Ascending aorta (tissue), 2 donors: Measurements from ENCODE around the gene KRT1. TPM values are rescaled to one million over a fixed set of nuclear protein-coding genes. Genes with fewer than 3 reads are reported as not detected.

ENCODE experiments used
- DNase-seq, 2 donors: peaks; one replicate each; pipeline ENCODE4 v3.0.0-alpha.2; 2019; ENCODE audit warnings: low spot score in 2 of 2
- H3K27ac ChIP-seq, 2 donors: fragments of 200-600 bp; sonication (generic); one replicate each; pipeline ENCODE4 v1.5.1; 2016 to 2017; ENCODE audit warnings: mild to moderate bottlenecking in 1 of 2
- H3K27me3 ChIP-seq: fragments of 200-600 bp; sonication (generic); one replicate; pipeline ENCODE4 v1.5.1; 2017
- H3K36me3 ChIP-seq, 2 donors: fragments of 200-600 bp; sonication (generic); one replicate each; pipeline ENCODE4 v1.5.1; 2016
- H3K4me1 ChIP-seq, 2 donors: fragments of 200-600 bp; sonication (generic); one replicate each; pipeline ENCODE4 v1.5.1; 2016 to 2017; ENCODE audit warnings: mild to moderate bottlenecking in 1 of 2
- H3K4me3 ChIP-seq, 2 donors: fragments of 200-600 bp; sonication (generic); one replicate each; pipeline ENCODE4 v1.5.1; 2016 to 2017; ENCODE audit warnings: mild to moderate bottlenecking in 1 of 2
- H3K9me3 ChIP-seq, 2 donors: fragments of 200-600 bp; sonication (generic); one replicate each; pipeline ENCODE4 v1.5.1; 2016
- intact Hi-C: fragments of 100-400 bp; cut with DNase I; formaldehyde crosslinking; loops from one replicate; pipeline ENCODE4 v1.15.1; 2023
- total RNA-seq: library from RNA; depleted of rRNA; stranded (reverse); fragments of >200 nt; gene quantifications from one replicate; pipeline ENCODE4 v1.1.0, GENCODE V29; 2016
- TF ChIP-seq, protein P1 (sequence below), 3 experiments: fragments of 200-600 bp in 2 of 3; fragments of 450-650 bp in 1 of 3; sonication (generic) in 2 of 3; IDR thresholded peaks; one replicate each; pipeline ENCODE4 v1.5.1; 2016 to 2019; ENCODE audit warnings: antibody characterized with exemption in 3 of 3, mild to moderate bottlenecking in 1 of 3, moderate library complexity in 1 of 3

The KRT1 gene
- total RNA-seq, 1 donor from 2014 or later = not detected

DNA sequence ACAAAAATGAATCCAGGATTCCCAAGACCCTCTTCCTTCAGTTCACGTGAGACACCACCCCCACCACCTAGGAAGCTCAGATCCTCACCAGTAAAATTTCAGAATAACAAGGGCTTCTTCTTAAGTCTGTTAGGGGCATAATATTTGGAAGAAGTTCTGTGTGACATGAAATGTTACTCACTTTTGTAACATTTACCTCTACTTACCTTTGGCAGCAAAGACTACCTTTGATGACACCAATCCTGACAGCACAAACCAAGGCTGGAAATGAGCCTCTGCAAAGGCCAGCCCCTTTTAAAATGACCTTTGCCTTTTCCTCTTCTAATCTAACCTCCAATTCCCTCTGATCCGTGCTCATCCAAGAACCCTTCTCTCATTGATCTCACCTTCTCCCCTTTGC, 42.5 kb upstream of the KRT1 start:
- no peak for DNase-seq
- H3K9me3 ChIP-seq = no peaks in the 10 kb centered on the region
- no peak overlapping the region for H3K4me3 ChIP-seq
- no peak overlapping the region for H3K27ac ChIP-seq
- no peaks in the 10 kb centered on the region for H3K36me3 ChIP-seq
- TF ChIP-seq, protein P1, sequence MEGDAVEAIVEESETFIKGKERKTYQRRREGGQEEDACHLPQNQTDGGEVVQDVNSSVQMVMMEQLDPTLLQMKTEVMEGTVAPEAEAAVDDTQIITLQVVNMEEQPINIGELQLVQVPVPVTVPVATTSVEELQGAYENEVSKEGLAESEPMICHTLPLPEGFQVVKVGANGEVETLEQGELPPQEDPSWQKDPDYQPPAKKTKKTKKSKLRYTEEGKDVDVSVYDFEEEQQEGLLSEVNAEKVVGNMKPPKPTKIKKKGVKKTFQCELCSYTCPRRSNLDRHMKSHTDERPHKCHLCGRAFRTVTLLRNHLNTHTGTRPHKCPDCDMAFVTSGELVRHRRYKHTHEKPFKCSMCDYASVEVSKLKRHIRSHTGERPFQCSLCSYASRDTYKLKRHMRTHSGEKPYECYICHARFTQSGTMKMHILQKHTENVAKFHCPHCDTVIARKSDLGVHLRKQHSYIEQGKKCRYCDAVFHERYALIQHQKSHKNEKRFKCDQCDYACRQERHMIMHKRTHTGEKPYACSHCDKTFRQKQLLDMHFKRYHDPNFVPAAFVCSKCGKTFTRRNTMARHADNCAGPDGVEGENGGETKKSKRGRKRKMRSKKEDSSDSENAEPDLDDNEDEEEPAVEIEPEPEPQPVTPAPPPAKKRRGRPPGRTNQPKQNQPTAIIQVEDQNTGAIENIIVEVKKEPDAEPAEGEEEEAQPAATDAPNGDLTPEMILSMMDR (IDR thresholded peaks at IDR 0.05) = no peak
- no peaks in the 10 kb centered on the region for H3K4me1 ChIP-seq
- intact Hi-C loops = no loop called here
- no peaks in the 10 kb centered on the region for H3K27me3 ChIP-seq

DNA sequence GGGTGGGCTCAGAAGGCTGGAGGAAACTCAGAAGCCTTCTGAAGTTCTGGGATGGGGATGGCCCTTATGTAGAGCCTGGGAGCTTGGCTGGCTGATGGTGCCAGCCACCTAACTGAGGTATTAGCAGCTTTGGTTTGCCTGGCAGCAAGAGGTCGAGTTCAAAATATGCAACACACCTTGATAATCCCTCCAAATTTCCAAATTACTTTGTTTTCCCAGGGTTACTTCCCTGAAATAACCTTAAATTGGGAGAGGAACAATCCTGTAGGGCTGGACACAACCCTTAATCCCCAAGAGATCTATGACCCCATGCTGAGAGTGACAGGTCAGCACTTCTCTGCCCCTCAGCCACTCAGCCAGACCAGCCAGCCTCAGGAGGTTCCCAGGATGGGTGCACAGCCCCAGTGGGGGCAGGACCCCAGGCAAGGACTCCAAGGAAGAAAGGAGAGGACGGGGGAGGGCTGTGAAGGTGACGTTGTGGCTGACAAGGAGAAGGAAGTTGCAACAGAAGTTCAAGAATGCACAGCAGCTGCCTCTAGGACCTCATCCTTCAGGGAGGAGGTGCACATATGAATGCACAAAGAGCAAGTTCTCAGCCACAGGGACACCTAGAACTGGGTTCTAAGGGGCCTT, 41.7 kb upstream of the KRT1 start:
- TF ChIP-seq, protein P1 (IDR thresholded peaks at IDR 0.05) = no peak
- H3K36me3 ChIP-seq = no peaks in the 10 kb centered on the region
- no peak for DNase-seq
- intact Hi-C loops = no loop called here
- no peak overlapping the region for H3K4me3 ChIP-seq
- H3K9me3 ChIP-seq = no peaks in the 10 kb centered on the region
- H3K4me1 ChIP-seq = no peaks in the 10 kb centered on the region
- no peaks in the 10 kb centered on the region for H3K27me3 ChIP-seq
- H3K27ac ChIP-seq = no peak overlapping the region

DNA sequence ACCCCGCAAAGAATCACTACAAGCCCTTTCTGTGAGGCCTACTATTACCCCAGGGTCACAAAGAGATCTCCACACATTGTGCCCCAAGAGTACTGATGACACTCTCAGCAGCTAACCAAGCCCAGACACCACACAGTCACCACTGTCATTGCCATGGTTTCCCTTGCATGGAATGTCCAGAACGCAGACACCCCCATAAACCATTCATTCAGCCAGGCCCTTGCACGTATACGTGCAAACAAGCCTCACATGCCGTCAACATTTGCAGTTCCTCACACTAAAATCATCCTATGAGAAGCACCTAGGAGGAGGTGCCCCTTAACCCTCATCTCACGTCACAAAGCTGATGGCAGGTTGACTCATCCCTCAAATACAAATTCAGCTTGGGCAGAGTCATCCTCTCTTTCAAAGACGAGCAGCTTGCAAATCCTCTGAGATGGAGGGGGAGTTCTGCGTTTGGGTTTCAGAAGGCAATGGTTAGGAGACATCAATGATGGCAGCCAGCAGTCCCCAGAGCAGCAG, 40.2 kb upstream of the KRT1 start:
- DNase-seq = no peak
- Histone ChIP-seq H3K36me3 (no peaks in the 10 kb centered on the region), H3K9me3 (no peaks in the 10 kb centered on the region), H3K27ac (no peak overlapping the region), H3K4me3 (no peak overlapping the region), H3K27me3 (no peaks in the 10 kb centered on the region), H3K4me1 (no peaks in the 10 kb centered on the region)
- TF ChIP-seq, protein P1 (IDR thresholded peaks at IDR 0.05) = no peak
- intact Hi-C loops = no loop called here

DNA sequence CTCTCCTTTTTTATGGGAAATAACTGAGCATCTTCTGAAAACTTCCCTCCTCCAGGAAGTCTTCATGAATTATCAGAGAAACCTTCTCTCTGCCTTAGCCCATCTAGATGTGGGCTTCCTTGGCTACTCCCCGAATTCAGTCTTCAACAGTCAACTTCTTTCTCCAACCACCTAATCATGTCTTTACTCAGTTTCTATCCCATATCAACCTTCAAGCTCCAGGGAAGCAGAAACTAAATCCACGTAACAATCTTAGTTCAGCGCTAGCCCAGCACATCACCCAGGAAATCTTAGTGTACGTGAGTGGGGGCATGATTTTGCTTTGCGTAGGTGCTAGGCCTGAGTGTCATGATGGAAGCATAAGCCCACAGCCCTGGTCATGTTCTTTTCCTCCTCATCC, 35.9 kb upstream of the KRT1 start:
- TF ChIP-seq, protein P1 (IDR thresholded peaks at IDR 0.05) = no peak
- peaks cover 9% of the 10 kb centered on the region for H3K27me3 ChIP-seq

DNA sequence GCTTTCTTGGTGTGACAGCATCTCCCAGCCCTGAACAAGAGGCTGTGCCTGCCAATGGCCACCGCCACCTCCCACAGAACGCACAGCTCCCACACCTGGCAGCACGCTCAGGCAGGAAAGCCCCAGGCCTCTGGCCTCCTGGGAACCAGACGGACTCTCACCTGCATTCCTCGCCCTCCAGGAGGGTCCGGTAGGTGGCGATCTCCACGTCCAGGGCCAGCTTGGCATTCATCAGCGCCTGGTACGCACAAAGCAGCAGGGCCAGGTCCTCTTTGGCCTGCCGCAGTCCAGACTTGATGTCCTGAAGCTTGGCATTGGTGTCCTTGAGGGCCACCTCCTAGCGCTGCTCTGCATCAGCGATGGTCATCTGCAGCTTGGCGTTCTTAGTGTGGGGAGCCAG, 35.2 kb upstream of the KRT1 start:
- TF ChIP-seq, protein P1 (IDR thresholded peaks at IDR 0.05) = no peak

More for the DNA sequence above, 35.9 kb upstream of the KRT1 start:
- intact Hi-C loops = no loop called here
- no peak for DNase-seq
- H3K36me3 ChIP-seq = no peaks in the 10 kb centered on the region
- no peak overlapping the region for H3K27ac ChIP-seq
- H3K4me1 ChIP-seq = no peaks in the 10 kb centered on the region
- H3K4me3 ChIP-seq = no peak overlapping the region
- H3K9me3 ChIP-seq = no peaks in the 10 kb centered on the region

More for the DNA sequence above, 35.2 kb upstream of the KRT1 start:
- DNase-seq = no peak
- no peaks in the 10 kb centered on the region for H3K36me3 ChIP-seq
- no peaks in the 10 kb centered on the region for H3K4me1 ChIP-seq
- H3K27me3 ChIP-seq = peaks cover 9% of the 10 kb centered on the region
- H3K4me3 ChIP-seq = no peak overlapping the region
- H3K27ac ChIP-seq = no peak overlapping the region
- intact Hi-C loops = no loop called here
- no peaks in the 10 kb centered on the region for H3K9me3 ChIP-seq
